Endodermal cell (in vitro differentiated cells): ENCODE results near the gene GRHL3. TPM values are rescaled to one million over a fixed set of nuclear protein-coding genes. Genes with fewer than 3 reads are reported as not detected.

Experiments used
- DNase-seq: peaks from one replicate; pipeline ENCODE4 v3.0.0-alpha.2; 2017
- H3K27ac ChIP-seq: 2 replicates; pipeline ENCODE4 v1.5.1; 2013; ENCODE audit warnings: mild to moderate bottlenecking, low read depth, low read length, moderate library complexity
- H3K27me3 ChIP-seq: 2 replicates; pipeline ENCODE4 v1.6.1; 2013; ENCODE audit warnings: mild to moderate bottlenecking, low read length, moderate library complexity; ENCODE audit not compliant: insufficient read depth, control insufficient read depth, poor library complexity, severe bottlenecking
- H3K36me3 ChIP-seq: 2 replicates; pipeline ENCODE4 v1.7.0; 2013; ENCODE audit warnings: mild to moderate bottlenecking, low read length, moderate library complexity; ENCODE audit not compliant: control insufficient read depth, insufficient read depth
- H3K4me1 ChIP-seq: one replicate; pipeline ENCODE4 v1.7.0; 2013; ENCODE audit warnings: low read length; ENCODE audit not compliant: control insufficient read depth, insufficient read depth
- H3K4me3 ChIP-seq: 2 replicates; pipeline ENCODE4 v1.5.1; 2013; ENCODE audit warnings: mild to moderate bottlenecking, low read length, moderate library complexity
- H3K9ac ChIP-seq: 2 replicates; pipeline ENCODE4 v1.6.1; 2013; ENCODE audit warnings: mild to moderate bottlenecking, low read length, moderate library complexity; ENCODE audit not compliant: poor library complexity, severe bottlenecking; ENCODE audit errors: extremely low read depth
- H3K9me3 ChIP-seq: 2 replicates; pipeline ENCODE4 v1.6.1; 2013; ENCODE audit warnings: mild to moderate bottlenecking, low read length, moderate library complexity; ENCODE audit not compliant: control insufficient read depth
- H3K27ac Mint-ChIP-seq: 2 replicates; pipeline ENCODE4 v1.8.0; 2020; ENCODE audit warnings: mixed read lengths
- H3K27me3 Mint-ChIP-seq: 2 replicates; pipeline ENCODE4 v1.8.0; 2021; ENCODE audit warnings: mild to moderate bottlenecking, mixed read lengths; ENCODE audit not compliant: insufficient read depth
- H3K36me3 Mint-ChIP-seq: 2 replicates; pipeline ENCODE4 v1.8.0; 2020; ENCODE audit warnings: low read depth, mixed read lengths
- H3K4me1 Mint-ChIP-seq: 2 replicates; pipeline ENCODE4 v1.8.0; 2020; ENCODE audit warnings: mixed read lengths
- H3K4me3 Mint-ChIP-seq: 2 replicates; pipeline ENCODE4 v1.8.0; 2020; ENCODE audit warnings: mild to moderate bottlenecking, moderate library complexity, mixed read lengths
- H3K9me3 Mint-ChIP-seq: 2 replicates; pipeline ENCODE4 v1.8.0; 2020; ENCODE audit warnings: mild to moderate bottlenecking, mixed read lengths
- WGBS, 2 experiments: methylation state at CpG; one replicate each; pipeline versions ENCODE4 v1.1.5 to v1.1.7; 2013; ENCODE audit warnings: missing lambda C conversion rate in 2 of 2, mixed read lengths in 1 of 2; ENCODE audit not compliant: insufficient coverage in 1 of 2, insufficient read length in 1 of 2; 5-methylcytosine and 5-hydroxymethylcytosine counted together
- total RNA-seq, 2 donors: library from RNA; stranded (reverse); fragmentation: NEBNext Ultra II Directional in 1 of 2; extraction: Animal tissue kit (Norgen Biotek cat#: 25700) in 1 of 2; gene quantifications; 2 replicates in 1 of 2; 3 replicates in 1 of 2; pipeline ENCODE4 v1.2.1, GENCODE V29; 2021
- TF ChIP-seq, protein P1 (sequence below): fragments of 200-600 bp; sonication (generic); conservative IDR thresholded peaks from 2 replicates; pipeline ENCODE4 v1.5.0; 2021; ENCODE audit warnings: antibody characterized with exemption, mild to moderate bottlenecking

The GRHL3 gene
- total RNA-seq, 2 donors from 2014 or later: 1.8 to 2.5 TPM

DNA sequence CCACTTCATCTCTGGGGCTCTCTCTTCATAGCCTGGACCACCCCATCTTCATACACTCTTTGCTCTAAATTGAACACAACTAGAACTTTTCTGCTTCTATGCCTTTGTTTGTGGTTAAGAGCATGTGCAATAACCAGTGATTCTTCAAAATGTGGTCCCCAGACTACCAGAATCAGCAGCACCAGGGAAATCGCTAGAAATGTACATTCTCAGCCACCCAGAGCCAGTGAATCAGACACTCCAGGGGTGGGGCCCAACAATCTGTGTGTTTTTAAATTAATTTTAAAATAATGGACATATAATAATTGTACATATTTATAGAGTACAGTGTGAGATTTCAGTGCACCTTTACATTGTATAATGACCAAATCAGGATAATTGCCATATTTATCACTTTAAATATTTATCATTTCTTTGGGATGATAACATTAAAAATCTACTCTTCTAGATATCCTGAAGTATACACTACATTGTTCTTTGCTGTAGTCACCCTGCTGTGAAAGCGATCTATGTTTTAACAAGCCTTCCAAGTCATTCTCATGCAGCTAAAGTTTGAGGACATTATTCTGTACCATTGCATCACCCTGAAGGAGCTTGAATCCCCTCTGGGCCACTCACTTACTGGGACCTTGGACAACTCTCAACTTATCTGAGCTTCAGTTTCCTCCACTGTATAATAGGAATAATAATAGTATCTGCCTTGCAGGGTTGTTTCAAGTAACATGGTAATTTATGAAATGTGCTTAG, 10.8 kb downstream of the GRHL3 start:
- H3K27ac Mint-ChIP-seq: no peak overlapping the region
- H3K4me3 ChIP-seq: no peak overlapping the region
- no peak overlapping the region for H3K4me3 Mint-ChIP-seq
- TF ChIP-seq, protein P1, sequence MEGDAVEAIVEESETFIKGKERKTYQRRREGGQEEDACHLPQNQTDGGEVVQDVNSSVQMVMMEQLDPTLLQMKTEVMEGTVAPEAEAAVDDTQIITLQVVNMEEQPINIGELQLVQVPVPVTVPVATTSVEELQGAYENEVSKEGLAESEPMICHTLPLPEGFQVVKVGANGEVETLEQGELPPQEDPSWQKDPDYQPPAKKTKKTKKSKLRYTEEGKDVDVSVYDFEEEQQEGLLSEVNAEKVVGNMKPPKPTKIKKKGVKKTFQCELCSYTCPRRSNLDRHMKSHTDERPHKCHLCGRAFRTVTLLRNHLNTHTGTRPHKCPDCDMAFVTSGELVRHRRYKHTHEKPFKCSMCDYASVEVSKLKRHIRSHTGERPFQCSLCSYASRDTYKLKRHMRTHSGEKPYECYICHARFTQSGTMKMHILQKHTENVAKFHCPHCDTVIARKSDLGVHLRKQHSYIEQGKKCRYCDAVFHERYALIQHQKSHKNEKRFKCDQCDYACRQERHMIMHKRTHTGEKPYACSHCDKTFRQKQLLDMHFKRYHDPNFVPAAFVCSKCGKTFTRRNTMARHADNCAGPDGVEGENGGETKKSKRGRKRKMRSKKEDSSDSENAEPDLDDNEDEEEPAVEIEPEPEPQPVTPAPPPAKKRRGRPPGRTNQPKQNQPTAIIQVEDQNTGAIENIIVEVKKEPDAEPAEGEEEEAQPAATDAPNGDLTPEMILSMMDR: no peak
- H3K9ac ChIP-seq: no peak overlapping the region
- H3K36me3 Mint-ChIP-seq: no peaks in the 10 kb centered on the region
- 90 to 92% methylated on average over 1 to 2 of the region's 2 CpGs for WGBS, 2 experiments
- H3K4me1 ChIP-seq: no peaks in the 10 kb centered on the region
- no peak overlapping the region for H3K27ac ChIP-seq
- no peaks in the 10 kb centered on the region for H3K9me3 ChIP-seq
- H3K9me3 Mint-ChIP-seq: no peaks in the 10 kb centered on the region
- DNase-seq: no peak
- H3K27me3 ChIP-seq: no peaks in the 10 kb centered on the region
- no peaks in the 10 kb centered on the region for H3K36me3 ChIP-seq
- H3K27me3 Mint-ChIP-seq: peaks cover 11% of the 10 kb centered on the region
- peaks cover 12% of the 10 kb centered on the region for H3K4me1 Mint-ChIP-seq

DNA sequence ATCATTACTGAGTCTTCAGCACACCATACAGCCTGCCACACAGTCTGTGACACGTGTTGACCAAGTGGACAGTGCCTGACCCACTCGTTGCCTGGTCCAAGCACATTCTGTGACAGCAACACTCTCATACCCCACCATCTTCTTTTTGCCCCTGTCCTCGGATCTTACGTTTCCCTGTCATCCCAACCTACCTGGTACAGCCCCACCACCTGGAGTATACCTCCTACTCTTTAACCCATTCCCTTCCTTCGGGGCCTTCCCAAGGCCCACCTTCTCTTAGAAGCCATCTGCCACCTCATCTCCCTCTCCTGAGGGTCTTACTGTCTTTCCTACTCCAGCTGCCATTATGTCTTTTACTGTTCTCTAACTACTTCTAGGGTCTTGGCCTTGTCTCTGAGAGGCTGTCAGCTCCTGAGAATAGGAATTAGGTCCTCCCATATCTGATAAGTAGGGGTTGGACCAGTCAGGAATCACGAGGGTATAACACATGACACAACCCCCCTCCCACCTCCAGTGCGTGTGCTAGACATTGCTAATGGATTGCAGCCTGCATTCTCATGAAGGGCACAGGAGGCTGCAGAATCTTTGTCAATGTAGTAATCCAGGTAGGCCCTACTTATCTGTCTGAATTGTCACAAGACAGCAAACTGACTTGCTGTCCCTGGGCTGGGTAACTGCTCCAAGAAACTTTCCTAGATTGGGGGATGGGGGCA, 13.0 kb downstream of the GRHL3 start:
- Mint-ChIP-seq H3K27me3 (peaks cover 6% of the 10 kb centered on the region), H3K27ac (no peak overlapping the region), H3K4me3 (no peak overlapping the region), H3K9me3 (no peaks in the 10 kb centered on the region), H3K4me1 (peaks cover 21% of the 10 kb centered on the region), H3K36me3 (no peaks in the 10 kb centered on the region)
- Histone ChIP-seq H3K36me3 (no peaks in the 10 kb centered on the region), H3K4me3 (no peak overlapping the region), H3K9me3 (no peaks in the 10 kb centered on the region), H3K27ac (no peak overlapping the region), H3K27me3 (no peaks in the 10 kb centered on the region), H3K9ac (no peak overlapping the region), H3K4me1 (peaks cover 2% of the 10 kb centered on the region)
- no peak for DNase-seq
- TF ChIP-seq, protein P1: no peak
- 86 to 100% methylated on average over 3 to 7 of the region's 7 CpGs for WGBS, 2 experiments

DNA sequence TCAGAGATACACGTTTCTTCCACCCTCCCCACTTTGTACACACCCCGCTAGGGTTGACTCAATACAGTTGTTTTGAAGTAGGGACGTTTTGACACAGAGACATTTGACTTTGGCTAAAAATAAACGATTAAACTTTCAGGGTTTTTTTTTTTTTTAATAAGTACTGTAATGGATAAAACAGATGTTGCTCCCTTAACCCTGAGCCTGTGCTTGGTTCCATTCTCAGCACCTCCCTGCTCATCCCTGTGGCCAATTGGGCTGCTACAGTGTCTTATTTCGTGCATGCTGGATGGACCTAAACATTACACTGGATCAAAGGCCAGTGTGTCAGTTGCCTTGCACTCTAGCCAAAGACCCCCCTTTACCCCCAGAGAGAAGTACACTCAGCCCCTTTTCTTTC, 16.9 kb downstream of the GRHL3 start:
- TF ChIP-seq, protein P1: no peak
- H3K36me3 ChIP-seq: no peaks in the 10 kb centered on the region
- WGBS, 2 experiments: 80 to 86% methylated on average over 1 to 5 of the region's 5 CpGs
- DNase-seq: no peak
- peaks cover 4% of the 10 kb centered on the region for H3K27me3 Mint-ChIP-seq
- peaks cover 42% of the 10 kb centered on the region for H3K4me1 Mint-ChIP-seq
- H3K27ac ChIP-seq: no peak overlapping the region
- no peaks in the 10 kb centered on the region for H3K36me3 Mint-ChIP-seq
- H3K4me1 ChIP-seq: peaks cover 4% of the 10 kb centered on the region
- H3K27ac Mint-ChIP-seq: no peak overlapping the region
- H3K9me3 Mint-ChIP-seq: no peaks in the 10 kb centered on the region
- H3K9ac ChIP-seq: no peak overlapping the region
- no peaks in the 10 kb centered on the region for H3K27me3 ChIP-seq
- H3K4me3 ChIP-seq: no peak overlapping the region
- no peaks in the 10 kb centered on the region for H3K9me3 ChIP-seq
- no peak overlapping the region for H3K4me3 Mint-ChIP-seq
